Measurements from ENCODE around the gene ARL2. TPM values are rescaled to one million over a fixed set of nuclear protein-coding genes. Genes with fewer than 3 reads are reported as not detected.

ARL2 gene
- polyA plus RNA-seq, 1 donor (not counting 4 experiments of a cell fraction or from before 2014, with no cell fraction given), result 77.8 TPM

DNA sequence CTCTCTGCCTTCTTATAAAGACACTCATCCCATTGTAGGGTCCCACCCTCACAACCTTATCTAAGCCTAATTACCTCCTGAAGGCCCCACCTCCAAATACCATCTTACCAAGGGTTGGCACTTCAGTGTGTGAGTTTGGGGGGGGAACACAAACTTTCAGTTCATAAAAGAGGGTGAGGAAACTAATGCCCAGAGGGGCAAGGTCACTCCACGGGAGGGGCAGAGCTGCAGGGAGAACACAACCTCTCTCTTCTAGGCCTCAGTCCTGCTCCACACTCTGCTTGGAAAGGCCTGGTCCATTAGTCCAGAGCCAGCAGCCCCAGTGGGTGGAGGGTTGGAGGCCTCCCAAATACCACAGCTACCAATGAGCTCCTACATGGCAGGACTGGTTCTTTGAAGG is 14.5 kb upstream of the ARL2 start:
- Histone ChIP-seq H3K79me2 (ENCODE audit: control insufficient read depth, insufficient read depth, low read length) (no peaks in the 10 kb centered on the region), H3K9me1 (ENCODE audit: control insufficient read depth, extremely low read depth, insufficient read depth, low read length) (no peaks in the 10 kb centered on the region), H3K36me3 (ENCODE audit: control insufficient read depth in 2 of 2, extremely low read depth in 1 of 2, insufficient read depth in 2 of 2, low read length in 2 of 2) (no peaks in the 10 kb centered on the region), H2AFZ (ENCODE audit: control insufficient read depth, low read length) (no peak overlapping the region), H3K4me3 (ENCODE audit: control insufficient read depth in 2 of 3, extremely low read depth in 1 of 3, insufficient read depth in 2 of 3, low read depth in 1 of 3, low read length in 3 of 3) (no peak overlapping the region), H3K4me2 (ENCODE audit: control insufficient read depth, extremely low read depth, insufficient read depth, low read depth, low read length) (no peak overlapping the region), H3K27ac (ENCODE audit: control insufficient read depth, insufficient read depth, low read length) (no peak overlapping the region), H4K20me1 (ENCODE audit: control insufficient read depth, extremely low read depth, insufficient read depth, low read length) (no peaks in the 10 kb centered on the region), H3K9ac (ENCODE audit: control insufficient read depth, extremely low read depth, insufficient read depth, low read length) (no peak overlapping the region), H3K4me1 (ENCODE audit: control insufficient read depth, extremely low read depth, insufficient read depth, low read length) (no peaks in the 10 kb centered on the region), H3K27me3 (ENCODE audit: control insufficient read depth, extremely low read depth, insufficient read depth, low read length) (no peaks in the 10 kb centered on the region), H3K9me3 (ENCODE audit: control insufficient read depth, low read depth, low read length) (no peaks in the 10 kb centered on the region)
- no peak for FAIRE-seq
- dilution Hi-C loops (cut with MboI; ENCODE audit: extremely low pct_ligation_motif_present, low sequenced_read_pairs), result no loop called here
- DNase-seq (ENCODE audit: low read depth, low spot score), result no peak
- TF ChIP-seq, protein P1, sequence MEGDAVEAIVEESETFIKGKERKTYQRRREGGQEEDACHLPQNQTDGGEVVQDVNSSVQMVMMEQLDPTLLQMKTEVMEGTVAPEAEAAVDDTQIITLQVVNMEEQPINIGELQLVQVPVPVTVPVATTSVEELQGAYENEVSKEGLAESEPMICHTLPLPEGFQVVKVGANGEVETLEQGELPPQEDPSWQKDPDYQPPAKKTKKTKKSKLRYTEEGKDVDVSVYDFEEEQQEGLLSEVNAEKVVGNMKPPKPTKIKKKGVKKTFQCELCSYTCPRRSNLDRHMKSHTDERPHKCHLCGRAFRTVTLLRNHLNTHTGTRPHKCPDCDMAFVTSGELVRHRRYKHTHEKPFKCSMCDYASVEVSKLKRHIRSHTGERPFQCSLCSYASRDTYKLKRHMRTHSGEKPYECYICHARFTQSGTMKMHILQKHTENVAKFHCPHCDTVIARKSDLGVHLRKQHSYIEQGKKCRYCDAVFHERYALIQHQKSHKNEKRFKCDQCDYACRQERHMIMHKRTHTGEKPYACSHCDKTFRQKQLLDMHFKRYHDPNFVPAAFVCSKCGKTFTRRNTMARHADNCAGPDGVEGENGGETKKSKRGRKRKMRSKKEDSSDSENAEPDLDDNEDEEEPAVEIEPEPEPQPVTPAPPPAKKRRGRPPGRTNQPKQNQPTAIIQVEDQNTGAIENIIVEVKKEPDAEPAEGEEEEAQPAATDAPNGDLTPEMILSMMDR (optimal IDR thresholded peaks at IDR 0.05 in 1 of 3, IDR thresholded peaks at IDR 0.05 in 1 of 3, conservative IDR thresholded peaks at IDR 0.05 in 1 of 3; ENCODE audit: extremely low read depth in 1 of 3, insufficient read depth in 2 of 3, low read length in 3 of 3), result no peak
- TF ChIP-seq EZH2 (IDR thresholded peaks at IDR 0.05; ENCODE audit: low read length), result no peak

- H3K4me3 ChIP-seq (ENCODE audit: control insufficient read depth in 2 of 3, extremely low read depth in 1 of 3, insufficient read depth in 2 of 3, low read depth in 1 of 3, low read length in 3 of 3), result no peak overlapping the region
- no peaks in the 10 kb centered on the region for H3K9me3 ChIP-seq (ENCODE audit: control insufficient read depth, low read depth, low read length)
- dilution Hi-C loops (cut with MboI; ENCODE audit: extremely low pct_ligation_motif_present, low sequenced_read_pairs), result no loop called here
- FAIRE-seq (no peak), DNase-seq (ENCODE audit: low read depth, low spot score) (no peak)
- no peak overlapping the region for H3K27ac ChIP-seq (ENCODE audit: control insufficient read depth, insufficient read depth, low read length)
- H4K20me1 ChIP-seq (ENCODE audit: control insufficient read depth, extremely low read depth, insufficient read depth, low read length), result no peaks in the 10 kb centered on the region
- H3K79me2 ChIP-seq (ENCODE audit: control insufficient read depth, insufficient read depth, low read length), result no peaks in the 10 kb centered on the region
- no peaks in the 10 kb centered on the region for H3K27me3 ChIP-seq (ENCODE audit: control insufficient read depth, extremely low read depth, insufficient read depth, low read length)
- no peak overlapping the region for H3K4me2 ChIP-seq (ENCODE audit: control insufficient read depth, extremely low read depth, insufficient read depth, low read depth, low read length)
- no peaks in the 10 kb centered on the region for H3K9me1 ChIP-seq (ENCODE audit: control insufficient read depth, extremely low read depth, insufficient read depth, low read length)
- no peak overlapping the region for H3K9ac ChIP-seq (ENCODE audit: control insufficient read depth, extremely low read depth, insufficient read depth, low read length)
- H3K36me3 ChIP-seq (ENCODE audit: control insufficient read depth in 2 of 2, extremely low read depth in 1 of 2, insufficient read depth in 2 of 2, low read length in 2 of 2), result no peaks in the 10 kb centered on the region
- TF ChIP-seq, protein P1 (optimal IDR thresholded peaks at IDR 0.05 in 1 of 3, IDR thresholded peaks at IDR 0.05 in 1 of 3, conservative IDR thresholded peaks at IDR 0.05 in 1 of 3; ENCODE audit: extremely low read depth in 1 of 3, insufficient read depth in 2 of 3, low read length in 3 of 3), result no peak
- TF ChIP-seq EZH2 (IDR thresholded peaks at IDR 0.05; ENCODE audit: low read length), result no peak
- H3K4me1 ChIP-seq (ENCODE audit: control insufficient read depth, extremely low read depth, insufficient read depth, low read length), result peaks cover 15% of the 10 kb centered on the region
- H2AFZ ChIP-seq (ENCODE audit: control insufficient read depth, low read length), result no peak overlapping the region
Observed at GRCh38 chr11:65002706-65003105, 11.3 kb upstream of the ARL2 start.
